Measurements from ENCODE around the gene INS.

DNA sequence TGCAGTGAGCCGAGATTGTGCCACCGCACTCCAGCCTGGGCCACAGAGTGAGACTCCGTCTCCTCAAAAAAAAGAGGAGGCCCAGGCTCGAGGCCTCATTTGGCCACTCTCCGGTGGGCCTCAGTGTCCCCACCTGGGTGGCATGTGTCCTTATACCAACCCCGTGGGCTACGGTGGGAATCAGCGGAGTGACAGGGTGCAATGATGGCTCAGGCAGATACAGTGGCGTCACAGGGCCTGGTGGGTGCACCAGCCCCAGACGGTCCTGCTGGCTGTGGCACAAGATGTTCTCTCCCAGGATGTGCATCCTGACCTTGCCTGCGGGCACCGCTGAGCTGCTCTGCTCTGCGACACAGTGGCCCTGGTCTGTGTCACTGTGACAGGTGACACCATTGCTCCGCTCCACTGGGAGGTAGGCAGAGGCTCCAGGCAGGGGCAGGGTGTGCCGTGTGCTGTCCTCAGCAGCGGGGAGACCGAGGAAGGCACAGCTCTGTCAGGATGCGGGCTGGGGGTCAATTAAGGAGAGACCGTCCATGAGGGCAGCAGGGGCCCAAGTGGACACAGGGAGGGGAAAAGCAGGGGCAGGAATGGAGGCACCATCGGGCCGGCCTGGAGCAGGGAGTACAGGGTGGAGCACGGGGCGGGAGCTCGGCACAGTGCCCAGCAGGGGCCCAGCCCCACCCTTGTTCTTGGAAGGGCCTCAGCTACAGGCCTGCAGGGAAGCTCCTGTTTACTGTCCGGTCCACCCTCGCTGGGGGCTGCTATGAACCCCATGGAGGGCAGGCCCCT is 32.3 kb upstream of the INS start:
- no peak for TF ChIP-seq POLR2A (IDR thresholded peaks at IDR 0.05; ENCODE audit: low read depth, low read length)
- TF ChIP-seq, protein P1, sequence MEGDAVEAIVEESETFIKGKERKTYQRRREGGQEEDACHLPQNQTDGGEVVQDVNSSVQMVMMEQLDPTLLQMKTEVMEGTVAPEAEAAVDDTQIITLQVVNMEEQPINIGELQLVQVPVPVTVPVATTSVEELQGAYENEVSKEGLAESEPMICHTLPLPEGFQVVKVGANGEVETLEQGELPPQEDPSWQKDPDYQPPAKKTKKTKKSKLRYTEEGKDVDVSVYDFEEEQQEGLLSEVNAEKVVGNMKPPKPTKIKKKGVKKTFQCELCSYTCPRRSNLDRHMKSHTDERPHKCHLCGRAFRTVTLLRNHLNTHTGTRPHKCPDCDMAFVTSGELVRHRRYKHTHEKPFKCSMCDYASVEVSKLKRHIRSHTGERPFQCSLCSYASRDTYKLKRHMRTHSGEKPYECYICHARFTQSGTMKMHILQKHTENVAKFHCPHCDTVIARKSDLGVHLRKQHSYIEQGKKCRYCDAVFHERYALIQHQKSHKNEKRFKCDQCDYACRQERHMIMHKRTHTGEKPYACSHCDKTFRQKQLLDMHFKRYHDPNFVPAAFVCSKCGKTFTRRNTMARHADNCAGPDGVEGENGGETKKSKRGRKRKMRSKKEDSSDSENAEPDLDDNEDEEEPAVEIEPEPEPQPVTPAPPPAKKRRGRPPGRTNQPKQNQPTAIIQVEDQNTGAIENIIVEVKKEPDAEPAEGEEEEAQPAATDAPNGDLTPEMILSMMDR (conservative IDR thresholded peaks at IDR 0.05; ENCODE audit: low read depth, low read length): no peak
- no peak for TF ChIP-seq RAD21 (IDR thresholded peaks at IDR 0.05; ENCODE audit: low read length)
- no peak for TF ChIP-seq RFX5 (IDR thresholded peaks at IDR 0.05; ENCODE audit: low read depth, low read length)
- no peak for TF ChIP-seq BHLHE40 (IDR thresholded peaks at IDR 0.05; ENCODE audit: low read depth, low read length)
- TF ChIP-seq CEBPB (IDR thresholded peaks at IDR 0.05; ENCODE audit: low read depth, low read length): no peak
- no peak for TF ChIP-seq SMC3 (IDR thresholded peaks at IDR 0.05; ENCODE audit: low read depth, low read length)
- TF ChIP-seq RCOR1 (IDR thresholded peaks at IDR 0.05; ENCODE audit: insufficient replicate concordance, low read length): no peak
- TF ChIP-seq MAZ (IDR thresholded peaks at IDR 0.05; ENCODE audit: borderline replicate concordance, low read depth, low read length): no peak
- TF ChIP-seq, protein P2, sequence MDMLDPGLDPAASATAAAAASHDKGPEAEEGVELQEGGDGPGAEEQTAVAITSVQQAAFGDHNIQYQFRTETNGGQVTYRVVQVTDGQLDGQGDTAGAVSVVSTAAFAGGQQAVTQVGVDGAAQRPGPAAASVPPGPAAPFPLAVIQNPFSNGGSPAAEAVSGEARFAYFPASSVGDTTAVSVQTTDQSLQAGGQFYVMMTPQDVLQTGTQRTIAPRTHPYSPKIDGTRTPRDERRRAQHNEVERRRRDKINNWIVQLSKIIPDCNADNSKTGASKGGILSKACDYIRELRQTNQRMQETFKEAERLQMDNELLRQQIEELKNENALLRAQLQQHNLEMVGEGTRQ (IDR thresholded peaks at IDR 0.05; ENCODE audit: low read depth, low read length): no peak
- TF ChIP-seq NFE2L2 (IDR thresholded peaks at IDR 0.05; ENCODE audit: low read depth, low read length): no peak

Measured in IMR-90 (cell line).